Neutrophil (primary cell): ENCODE results near the gene RPH3AL.

Experiments used
- H3K27ac ChIP-seq: fragments of 200-600 bp; sonication (generic); 2 replicates; pipeline ENCODE4 v1.5.1; 2016; ENCODE audit warnings: mild to moderate bottlenecking, moderate library complexity
- H3K27me3 ChIP-seq: fragments of 200-600 bp; sonication (generic); 2 replicates; pipeline ENCODE4 v1.6.0; 2016; ENCODE audit warnings: mild to moderate bottlenecking
- H3K36me3 ChIP-seq: fragments of 200-600 bp; sonication (generic); 2 replicates; pipeline ENCODE4 v1.5.1; 2017
- H3K4me1 ChIP-seq, 2 experiments: fragments of 200-600 bp in 1 of 2; sonication (generic) in 1 of 2; 1 replicate in 1 of 2; 2 replicates in 1 of 2; pipeline versions ENCODE4 v1.5.1 to v1.6.1; 2013 to 2016; ENCODE audit warnings: low read depth in 1 of 2, low read length in 1 of 2, mild to moderate bottlenecking in 1 of 2, moderate library complexity in 1 of 2; ENCODE audit not compliant: control insufficient read depth in 1 of 2, insufficient read depth in 1 of 2
- H3K4me3 ChIP-seq, 2 experiments: fragments of 200-600 bp in 1 of 2; sonication (generic) in 1 of 2; 1 replicate in 1 of 2; 2 replicates in 1 of 2; pipeline ENCODE4 v1.5.1; 2013 to 2016; ENCODE audit warnings: low read depth in 1 of 2, low read length in 1 of 2, mild to moderate bottlenecking in 1 of 2, moderate library complexity in 1 of 2
- H3K9me3 ChIP-seq: fragments of 200-600 bp; sonication (generic); 2 replicates; pipeline ENCODE4 v1.5.1; 2016
- TF ChIP-seq, protein P1 (sequence below): fragments of 200-600 bp; sonication (generic); IDR thresholded peaks from 2 replicates; pipeline ENCODE4 v1.5.1; 2016; ENCODE audit warnings: antibody characterized with exemption

Gene RPH3AL

DNA sequence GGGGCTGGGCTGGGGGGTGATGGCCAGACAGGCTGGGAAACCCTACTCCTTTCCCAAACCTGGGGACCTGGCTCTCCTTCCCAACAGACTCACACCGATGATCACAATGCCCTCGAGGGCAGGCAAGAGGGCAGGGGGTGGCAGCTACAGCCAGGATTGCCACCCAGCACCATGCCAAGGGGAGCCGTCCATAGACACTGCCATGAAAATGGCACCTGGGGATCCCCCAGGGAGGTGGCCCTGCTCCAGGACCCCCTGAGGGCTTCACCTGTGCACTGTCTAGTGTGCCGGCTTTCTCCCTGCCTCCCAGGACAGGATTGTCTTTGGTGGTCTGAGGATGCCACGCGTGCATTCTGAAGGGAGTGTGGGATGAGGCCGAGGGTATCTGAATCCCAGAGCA is 24.6 kb downstream of the RPH3AL start:
- H3K4me3 ChIP-seq: no peak overlapping the region
- peaks cover 5% of the 10 kb centered on the region for H3K27me3 ChIP-seq
- H3K4me1 ChIP-seq: no peaks in the 10 kb centered on the region
- no peaks in the 10 kb centered on the region for H3K36me3 ChIP-seq
- TF ChIP-seq, protein P1, sequence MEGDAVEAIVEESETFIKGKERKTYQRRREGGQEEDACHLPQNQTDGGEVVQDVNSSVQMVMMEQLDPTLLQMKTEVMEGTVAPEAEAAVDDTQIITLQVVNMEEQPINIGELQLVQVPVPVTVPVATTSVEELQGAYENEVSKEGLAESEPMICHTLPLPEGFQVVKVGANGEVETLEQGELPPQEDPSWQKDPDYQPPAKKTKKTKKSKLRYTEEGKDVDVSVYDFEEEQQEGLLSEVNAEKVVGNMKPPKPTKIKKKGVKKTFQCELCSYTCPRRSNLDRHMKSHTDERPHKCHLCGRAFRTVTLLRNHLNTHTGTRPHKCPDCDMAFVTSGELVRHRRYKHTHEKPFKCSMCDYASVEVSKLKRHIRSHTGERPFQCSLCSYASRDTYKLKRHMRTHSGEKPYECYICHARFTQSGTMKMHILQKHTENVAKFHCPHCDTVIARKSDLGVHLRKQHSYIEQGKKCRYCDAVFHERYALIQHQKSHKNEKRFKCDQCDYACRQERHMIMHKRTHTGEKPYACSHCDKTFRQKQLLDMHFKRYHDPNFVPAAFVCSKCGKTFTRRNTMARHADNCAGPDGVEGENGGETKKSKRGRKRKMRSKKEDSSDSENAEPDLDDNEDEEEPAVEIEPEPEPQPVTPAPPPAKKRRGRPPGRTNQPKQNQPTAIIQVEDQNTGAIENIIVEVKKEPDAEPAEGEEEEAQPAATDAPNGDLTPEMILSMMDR: no peak
- no peak overlapping the region for H3K27ac ChIP-seq
- no peaks in the 10 kb centered on the region for H3K9me3 ChIP-seq

DNA sequence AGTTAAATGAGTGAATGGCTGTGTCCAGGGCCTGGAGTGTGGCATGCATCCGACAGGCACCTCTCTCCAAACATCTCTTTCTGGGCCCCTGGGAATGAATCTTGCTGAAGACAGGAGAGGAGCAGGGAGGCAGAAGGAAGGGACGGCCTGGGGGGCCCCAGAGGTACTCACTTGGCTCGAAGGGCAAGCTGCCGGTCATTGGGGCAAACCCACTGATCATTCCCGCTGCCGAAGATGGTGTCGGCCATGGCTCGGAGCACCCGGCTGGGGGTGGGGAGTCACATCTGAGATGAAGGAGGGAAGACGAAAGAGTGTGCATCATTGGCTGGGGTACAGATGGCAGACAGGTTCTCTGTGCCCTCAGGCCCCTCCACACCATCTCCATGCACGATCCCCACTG is 25.3 kb downstream of the RPH3AL start:
- no peak overlapping the region for H3K27ac ChIP-seq
- H3K9me3 ChIP-seq: no peaks in the 10 kb centered on the region
- no peaks in the 10 kb centered on the region for H3K4me1 ChIP-seq
- H3K36me3 ChIP-seq: no peaks in the 10 kb centered on the region
- H3K27me3 ChIP-seq: peaks cover under 1% of the 10 kb centered on the region
- no peak overlapping the region for H3K4me3 ChIP-seq
- TF ChIP-seq, protein P1: no peak

DNA sequence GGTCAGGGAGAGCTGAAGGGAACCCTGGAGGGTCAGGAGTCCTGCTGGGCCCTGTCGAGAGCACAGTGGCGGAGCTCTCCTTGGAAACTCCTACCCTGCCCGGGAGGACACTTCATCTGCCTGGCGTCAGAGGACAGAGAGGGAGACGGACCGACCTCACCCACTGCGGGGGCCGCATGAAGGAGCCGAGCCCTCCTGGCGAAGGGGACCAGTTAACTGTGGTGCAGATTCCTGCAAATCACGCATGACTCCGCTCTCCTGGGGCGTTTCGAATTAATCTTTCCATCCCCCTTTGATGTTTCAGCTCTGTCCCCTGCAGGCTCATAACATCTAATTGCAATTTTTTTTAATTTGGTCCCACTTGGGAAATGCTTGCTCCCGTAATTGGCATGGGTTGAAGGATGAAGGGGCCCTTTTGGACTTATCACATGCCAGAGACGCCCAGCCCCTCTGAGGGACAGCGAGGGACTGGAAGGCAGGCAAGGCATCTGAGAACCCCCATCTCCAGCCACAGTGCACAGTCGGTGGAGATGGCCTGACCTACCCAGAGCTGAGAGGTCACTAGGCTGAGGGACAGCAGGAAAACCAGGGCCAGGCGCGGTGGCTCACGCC is 26.5 kb downstream of the RPH3AL start:
- TF ChIP-seq, protein P1: no peak
- no peak overlapping the region for H3K4me3 ChIP-seq
- peaks cover 4% of the 10 kb centered on the region for H3K27me3 ChIP-seq
- H3K27ac ChIP-seq: no peak overlapping the region
- H3K4me1 ChIP-seq: no peaks in the 10 kb centered on the region
- no peaks in the 10 kb centered on the region for H3K36me3 ChIP-seq
- no peaks in the 10 kb centered on the region for H3K9me3 ChIP-seq

DNA sequence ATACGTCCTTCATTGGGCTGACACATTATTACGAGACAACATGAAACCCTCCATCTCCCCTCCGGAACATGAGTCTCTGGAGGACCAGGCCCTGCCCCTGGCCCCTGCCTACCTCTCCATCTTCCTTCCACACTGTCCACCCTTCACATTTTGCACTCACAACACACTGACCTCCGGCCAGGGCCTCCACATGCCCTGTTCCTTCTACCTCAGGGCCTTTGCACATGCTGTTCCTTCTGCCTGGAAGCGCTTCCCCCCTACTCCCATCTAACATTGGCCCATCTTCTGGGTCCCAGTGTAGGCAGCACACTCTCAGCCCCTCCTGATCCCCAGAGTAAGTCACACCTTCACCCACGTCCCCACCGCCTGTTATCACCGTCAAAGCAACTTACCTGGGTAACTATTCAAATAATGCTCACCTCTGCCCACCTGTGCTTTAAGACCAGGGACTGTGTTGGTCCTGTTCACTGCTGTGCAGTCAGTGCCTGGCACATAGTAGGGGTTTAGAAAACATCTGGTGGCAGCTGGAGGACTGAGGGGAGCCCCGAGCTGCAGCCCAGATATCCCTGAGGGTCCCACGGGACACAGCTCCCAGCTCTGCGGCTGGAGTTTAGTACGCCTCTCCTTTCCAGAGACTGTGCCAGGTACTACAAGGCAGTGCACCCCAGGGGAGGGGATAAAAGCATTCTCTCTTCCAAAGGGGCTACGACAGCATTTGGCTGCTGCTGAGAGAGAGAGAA is 27.2 kb downstream of the RPH3AL start:
- Histone ChIP-seq H3K9me3 (no peaks in the 10 kb centered on the region), H3K4me3 (no peak overlapping the region), H3K4me1 (no peaks in the 10 kb centered on the region), H3K27me3 (peaks cover 4% of the 10 kb centered on the region), H3K36me3 (no peaks in the 10 kb centered on the region), H3K27ac (no peak overlapping the region)
- TF ChIP-seq, protein P1: no peak

DNA sequence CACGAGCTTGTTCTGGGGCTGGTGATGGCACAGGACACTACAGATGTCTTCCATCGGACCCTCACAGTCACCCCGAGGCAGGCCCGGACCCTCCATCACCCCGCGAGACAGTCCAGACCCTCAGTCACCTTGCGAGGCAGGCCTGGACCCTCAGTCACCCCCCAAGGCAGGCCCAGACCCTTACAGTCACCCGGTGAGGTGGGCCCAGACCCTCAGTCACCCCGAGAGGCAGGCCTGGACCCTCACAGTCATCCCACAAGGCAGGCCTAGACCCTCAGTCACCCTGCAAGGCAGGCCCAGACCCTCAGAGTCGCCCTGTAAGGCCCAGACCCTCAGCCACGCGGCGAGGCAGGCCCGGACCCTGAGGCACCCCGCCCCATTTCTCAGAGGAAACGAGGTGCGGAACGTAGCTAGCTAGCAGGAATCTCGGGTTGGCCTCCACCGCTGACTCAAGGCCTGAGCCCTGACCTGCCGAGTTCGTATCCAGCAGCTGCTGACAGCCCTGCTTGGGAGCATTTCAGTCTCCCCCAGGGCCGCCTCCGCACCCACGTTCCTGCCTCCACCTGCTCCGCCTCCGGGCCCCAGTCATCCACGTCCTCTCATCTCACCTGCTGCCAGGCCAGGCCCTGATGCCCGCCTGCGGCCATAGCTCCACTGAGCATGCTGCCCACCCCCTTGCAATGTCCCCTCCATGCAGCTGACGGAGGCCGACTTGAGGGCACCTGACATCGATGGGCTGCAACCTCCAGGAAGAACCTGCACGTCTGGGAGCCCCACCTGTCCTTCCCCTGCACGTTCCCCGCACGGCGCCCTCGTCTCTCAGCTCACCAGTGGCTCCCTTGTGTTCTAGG is 28.7 kb downstream of the RPH3AL start:
- Histone ChIP-seq H3K27ac (no peak overlapping the region), H3K36me3 (no peaks in the 10 kb centered on the region), H3K27me3 (peaks cover 4% of the 10 kb centered on the region), H3K4me3 (no peak overlapping the region), H3K9me3 (no peaks in the 10 kb centered on the region), H3K4me1 (no peaks in the 10 kb centered on the region)
- TF ChIP-seq, protein P1: no peak
